GM04503 (cell line): Measurements from ENCODE around the gene FRMD4A.
A peak's percentile ranks its signal among the peaks of the same experiment; 100 is the strongest.

Source experiments
- DNase-seq: peaks from one replicate; pipeline ENCODE4 v3.0.0-alpha.2; 2012; ENCODE audit warnings: low read depth

FRMD4A gene

DNA sequence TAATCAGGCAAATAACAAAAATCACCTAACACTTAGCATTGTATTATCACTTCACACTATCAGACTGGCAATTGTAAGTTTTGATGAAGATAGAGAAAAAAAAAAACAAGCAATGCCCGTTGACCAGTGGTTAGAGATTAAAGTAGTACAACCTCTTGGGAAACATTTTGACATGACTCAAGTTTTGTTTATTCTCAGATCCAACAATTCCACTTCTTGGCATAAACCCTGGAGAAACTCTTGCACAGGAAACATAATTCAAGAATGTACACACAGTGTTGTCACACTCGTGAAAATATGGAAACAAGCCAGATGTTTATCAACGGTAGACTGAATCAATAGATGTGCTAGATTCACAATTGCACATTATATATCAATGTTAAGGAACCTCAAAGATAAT is 37.2 kb downstream of the FRMD4A start:
- no peak for DNase-seq

DNA sequence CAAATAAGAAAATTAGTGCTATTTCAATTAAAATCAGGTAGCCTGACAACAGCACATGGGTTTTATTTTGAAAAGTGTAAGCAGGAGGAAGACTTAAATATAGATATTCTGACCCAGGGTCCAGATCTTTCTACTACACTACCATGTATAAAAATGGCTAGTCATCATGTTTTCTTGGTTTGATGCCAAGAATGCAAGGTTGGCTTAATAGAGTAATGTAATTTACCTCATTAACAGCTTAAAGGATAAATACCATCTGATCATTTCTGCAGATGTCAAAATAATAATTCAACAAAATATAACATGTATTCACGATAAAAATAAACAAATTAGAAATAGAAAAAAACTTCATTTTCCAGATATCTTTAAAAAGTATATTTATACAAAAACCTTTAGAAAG is 39.4 kb downstream of the FRMD4A start:
- no peak for DNase-seq

DNA sequence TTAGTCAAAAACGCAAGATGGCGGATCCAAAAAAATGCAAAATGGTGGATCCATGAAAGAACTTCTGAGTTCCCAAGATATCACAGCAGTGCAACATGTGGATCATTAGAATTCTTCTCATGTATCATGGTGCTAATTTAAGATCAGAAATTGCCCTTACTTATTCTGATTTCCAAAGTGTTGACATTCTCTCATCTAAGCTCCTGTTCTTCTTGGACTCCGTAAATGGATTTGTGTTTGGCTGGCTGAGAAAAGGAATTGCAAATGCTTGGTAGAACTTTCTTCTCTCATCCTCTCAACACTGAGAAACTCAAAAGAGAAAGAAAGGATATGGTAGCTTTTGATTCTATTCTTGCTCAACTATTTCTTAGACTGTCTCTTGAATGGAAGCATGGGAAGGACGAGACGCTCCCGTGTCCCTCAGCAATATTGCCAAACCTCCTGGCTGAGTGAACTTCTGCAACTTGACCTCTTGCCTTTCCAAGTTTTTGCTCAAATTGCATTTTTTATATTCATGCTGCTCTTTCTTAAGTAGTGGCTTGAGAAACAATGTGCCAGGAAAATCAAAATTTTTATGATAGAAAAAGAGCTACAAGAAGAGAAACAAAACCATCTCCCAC is 44.7 kb downstream of the FRMD4A start:
- DNase-seq = no peak

DNA sequence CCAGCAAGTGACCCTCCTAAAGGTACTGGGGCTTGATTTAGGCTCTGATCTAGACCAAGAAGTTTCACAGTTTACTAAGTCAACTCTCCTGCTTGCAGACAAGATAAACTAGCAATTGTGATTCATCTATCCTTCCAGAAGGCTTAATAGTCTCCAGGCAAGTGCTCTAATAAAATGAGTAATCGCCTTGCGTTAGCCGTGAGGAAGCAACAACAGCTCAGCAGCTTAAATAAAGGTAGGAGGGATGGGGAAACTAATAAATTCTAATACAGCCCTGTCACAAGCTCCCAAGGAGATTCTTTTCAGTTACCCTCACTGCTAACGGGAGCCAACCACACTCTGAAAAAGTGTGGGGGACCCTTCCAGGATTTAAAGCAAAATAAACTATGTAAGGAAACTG is 48.4 kb downstream of the FRMD4A start:
- no peak for DNase-seq

GRCh38 chr10:14278533-14278932 is 52.2 kb downstream of the FRMD4A start:
- no peak for DNase-seq

- DNase-seq = no peak
Observed at GRCh38 chr10:14276210-14276609, 54.5 kb downstream of the FRMD4A start.

DNA sequence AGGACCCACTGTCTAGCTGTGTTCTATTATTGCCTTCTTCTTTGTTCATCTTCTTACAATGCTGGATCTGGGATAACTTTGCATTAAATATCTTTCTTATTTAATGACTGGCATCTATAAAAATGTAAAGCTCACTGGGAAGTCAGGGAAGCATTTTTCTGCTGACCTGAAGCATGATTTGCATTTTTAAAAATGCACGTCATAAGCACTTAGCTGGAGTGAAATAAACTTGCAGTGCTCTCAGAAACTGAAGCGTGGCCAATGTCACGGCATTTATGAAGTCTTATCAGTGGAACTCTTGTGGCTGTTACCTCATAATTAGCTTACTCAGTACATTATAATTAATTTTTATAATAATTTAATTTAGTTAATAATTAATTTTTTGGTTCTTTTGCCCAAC is 59.1 kb downstream of the FRMD4A start:
- no peak for DNase-seq

- no peak for DNase-seq
Observed at GRCh38 chr10:14270370-14270769, 60.4 kb downstream of the FRMD4A start.

DNA sequence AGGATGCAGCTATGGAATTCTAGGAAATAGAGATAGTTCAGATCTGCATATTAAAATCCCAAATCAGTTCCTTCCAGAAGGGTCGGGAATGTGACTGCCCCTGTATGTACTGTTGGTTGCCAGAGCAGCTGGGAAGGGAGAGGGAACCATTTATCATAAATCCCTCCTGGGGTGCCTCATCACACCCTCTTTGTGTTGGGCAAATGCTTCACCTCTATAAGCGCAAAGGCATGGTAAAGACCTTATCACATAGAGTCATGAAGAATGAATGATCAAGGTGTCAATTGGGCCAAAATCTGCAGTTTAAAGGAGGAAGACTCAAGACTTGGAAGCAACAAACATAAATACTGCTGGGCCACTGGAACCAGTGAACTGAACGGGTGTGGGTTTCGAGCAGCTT is 65.0 kb downstream of the FRMD4A start:
- no peak for DNase-seq

DNA sequence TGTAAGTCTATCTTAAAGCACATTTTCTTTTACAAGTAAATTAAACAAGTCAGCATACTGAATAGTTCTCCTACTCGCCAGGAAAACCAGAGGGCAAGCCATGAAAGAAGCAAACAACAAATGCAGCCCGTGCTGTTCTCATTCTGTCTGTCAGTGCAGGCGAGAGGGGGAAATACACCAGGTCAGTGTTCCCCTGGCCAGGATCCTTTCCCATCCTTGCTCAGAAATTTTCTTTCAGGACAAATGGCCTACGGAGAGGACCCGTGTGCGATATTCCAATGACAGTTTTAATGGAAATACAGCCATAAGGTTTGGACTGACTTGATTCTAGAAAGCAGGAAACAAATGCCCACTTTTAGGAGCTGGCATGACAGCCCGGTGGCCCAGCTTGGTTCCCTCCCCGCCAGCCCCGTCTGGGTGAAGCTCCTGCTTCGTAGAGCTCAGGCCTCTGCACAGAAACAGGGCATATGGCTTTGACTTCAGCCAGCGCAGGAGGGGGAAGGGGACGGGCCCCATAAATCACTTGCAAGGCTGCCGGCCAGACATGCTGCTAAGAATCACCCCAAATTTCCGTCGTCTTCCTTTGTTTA is 67.8 kb downstream of the FRMD4A start:
- DNase-seq = no peak

GRCh38 chr10:14261336-14261735 is 69.4 kb downstream of the FRMD4A start:
- no peak for DNase-seq

DNA sequence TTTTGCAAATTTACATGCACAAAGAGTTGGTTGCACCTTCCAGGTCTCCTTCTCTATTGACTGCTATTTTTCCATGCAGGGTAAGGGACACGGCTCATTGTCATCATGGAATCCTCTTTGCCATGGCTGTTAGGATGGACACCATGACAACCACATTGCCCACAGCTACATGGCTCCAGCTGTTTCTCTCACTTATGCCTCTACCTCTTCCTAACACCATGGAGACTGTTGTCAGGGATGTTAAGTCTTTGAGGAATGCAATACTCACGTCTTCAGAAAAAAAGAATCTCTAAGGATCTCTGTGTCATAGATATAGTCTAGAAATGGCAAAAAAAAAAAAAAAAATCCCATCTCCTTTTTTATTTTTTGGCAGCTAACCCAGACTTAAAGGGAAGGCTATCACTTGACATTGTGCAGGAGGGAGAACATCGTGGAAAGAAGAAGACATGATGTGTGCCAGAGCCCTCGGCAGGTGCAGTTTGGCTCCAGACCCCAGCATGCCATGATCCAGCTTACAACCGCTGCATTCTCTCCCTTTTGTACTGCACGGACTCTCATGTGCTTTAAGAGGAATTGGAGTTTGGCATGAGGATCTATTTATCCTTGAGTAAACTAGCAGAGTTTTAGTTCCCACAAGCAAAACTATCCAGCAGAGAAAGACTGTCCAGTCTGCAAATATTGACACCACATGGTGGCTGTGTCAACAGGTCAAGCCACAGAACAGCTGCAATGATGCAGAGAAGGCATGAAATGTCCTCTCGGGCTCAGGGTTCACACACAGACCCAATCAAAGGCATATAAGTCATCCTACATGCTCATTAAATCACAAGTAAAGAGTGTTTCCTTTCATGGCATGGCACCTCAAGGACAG is 70.8 kb downstream of the FRMD4A start:
- DNase-seq = peak; percentile 61

DNA sequence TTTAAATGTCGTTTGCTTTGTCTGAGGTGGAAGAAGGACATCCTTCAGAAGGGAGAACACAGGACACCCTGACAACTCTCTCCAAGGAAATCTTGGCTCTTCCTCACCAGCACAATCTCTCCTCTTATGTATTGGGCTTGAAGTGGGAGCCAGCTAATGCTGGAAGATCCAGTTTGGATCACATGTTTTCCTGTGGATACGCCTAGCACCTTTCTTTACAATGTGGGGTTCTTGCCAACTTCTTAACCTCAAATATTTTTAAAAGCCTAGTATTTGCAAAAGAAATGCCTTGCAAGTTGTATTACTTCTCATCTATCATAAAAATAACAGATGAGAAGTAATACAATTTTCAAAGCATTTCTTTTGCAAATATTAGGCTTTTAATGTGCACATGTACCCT is 76.4 kb downstream of the FRMD4A start:
- no peak for DNase-seq

GRCh38 chr10:14253711-14254110 is 77.0 kb downstream of the FRMD4A start:
- DNase-seq = no peak

DNA sequence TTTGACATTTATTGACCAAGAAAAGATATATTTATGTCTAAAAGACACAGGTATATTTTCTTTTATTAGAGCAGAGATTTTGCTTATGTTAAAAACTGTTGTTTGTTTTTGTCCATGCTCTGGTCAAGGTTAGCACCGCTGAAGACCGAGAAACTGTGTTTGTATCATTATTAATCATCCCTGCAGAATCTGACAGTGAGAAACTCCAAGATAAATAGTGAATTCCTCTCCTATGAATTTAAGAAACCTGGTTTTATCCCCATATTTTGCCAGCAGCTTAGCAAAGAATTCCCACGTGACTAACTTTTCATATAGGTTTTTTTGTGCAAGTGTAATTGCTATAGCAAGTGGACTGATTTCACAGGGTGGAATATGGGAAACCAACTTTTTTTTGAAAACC is 77.6 kb downstream of the FRMD4A start:
- no peak for DNase-seq

GRCh38 chr10:14250496-14251076 is 80.1 kb downstream of the FRMD4A start:
- DNase-seq = no peak

GRCh38 chr10:14247377-14248116 is 83.2 kb downstream of the FRMD4A start:
- DNase-seq = no peak

DNA sequence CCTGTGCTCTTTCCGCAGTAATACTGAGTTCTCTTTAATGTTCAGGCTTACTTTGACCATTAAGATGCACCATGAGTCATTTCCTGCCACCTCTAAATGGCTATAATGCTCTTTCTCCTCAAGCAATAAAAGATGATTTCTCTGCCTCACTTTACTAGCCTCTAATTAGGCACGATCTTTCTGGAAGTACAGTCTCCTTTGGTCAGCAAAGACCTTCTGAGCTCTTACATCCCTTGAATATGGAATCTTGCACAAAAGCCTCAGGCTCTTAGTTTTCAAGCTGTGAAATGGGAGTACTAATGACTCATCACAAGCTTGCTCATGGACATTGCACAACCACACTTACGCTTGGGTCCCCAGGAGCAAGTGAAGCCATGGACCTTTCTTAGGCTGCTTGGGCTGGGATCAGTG is 85.9 kb downstream of the FRMD4A start:
- DNase-seq = no peak

DNA sequence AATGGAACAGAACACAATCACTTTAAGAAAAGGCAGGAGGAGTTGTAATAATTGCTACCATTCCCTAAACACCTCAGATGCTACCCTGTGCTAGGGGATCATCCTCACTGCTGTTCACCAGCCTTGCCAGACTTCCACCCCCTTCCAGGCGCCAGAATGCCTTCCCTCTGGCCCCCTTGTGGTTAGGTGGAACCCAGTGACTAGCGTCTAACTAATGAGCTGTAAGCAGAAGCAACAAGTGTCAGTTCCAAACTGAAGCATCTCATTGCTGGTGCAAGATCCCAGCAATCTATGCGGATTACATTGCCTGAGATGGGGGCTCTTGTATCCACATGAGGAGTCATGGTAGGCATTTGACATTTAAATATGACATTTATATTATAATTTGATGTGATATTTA is 86.6 kb downstream of the FRMD4A start:
- DNase-seq = no peak

DNA sequence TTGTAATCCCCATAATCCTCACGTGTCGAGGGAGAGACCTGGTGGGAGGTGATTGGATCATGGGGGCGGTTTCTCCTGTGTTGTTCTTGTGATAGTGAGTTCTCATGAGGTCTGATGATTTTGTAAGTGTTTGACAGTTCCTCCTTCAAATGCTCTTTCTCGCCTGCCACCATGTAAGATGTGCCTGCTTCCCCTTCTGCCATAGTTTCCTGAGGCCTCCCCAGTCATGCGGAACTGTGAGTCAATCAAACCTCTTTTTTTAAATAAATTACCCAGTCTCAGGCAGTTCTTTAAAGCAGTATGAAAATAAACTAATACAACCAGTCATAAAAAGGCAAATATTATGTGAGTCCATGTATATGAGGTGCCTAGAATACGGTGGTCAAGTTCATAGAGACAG is 87.5 kb downstream of the FRMD4A start:
- no peak for DNase-seq

DNA sequence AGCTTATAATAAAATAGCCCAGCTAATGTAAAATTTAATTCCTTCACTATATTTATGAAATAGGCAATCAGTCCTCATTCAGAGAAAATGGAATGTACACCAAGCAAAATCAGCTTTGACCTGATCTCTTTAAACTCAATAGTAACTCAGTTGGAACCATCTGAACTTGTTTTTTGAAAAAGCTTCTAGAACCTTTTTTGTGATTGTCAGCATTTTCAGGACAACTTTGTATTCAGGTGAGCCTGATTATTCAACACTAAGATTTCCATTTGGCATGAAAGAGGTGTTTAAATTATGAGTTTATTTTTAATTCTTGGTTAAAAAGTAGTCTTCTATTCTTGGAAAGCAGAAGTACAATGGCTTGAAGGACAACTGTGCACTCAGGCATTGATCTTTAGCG is 89.5 kb downstream of the FRMD4A start:
- no peak for DNase-seq
